Body of pancreas (tissue), 4 donors: ENCODE measurements around the gene PIGZ.

Experiments
- CTCF ChIP-seq, 7 experiments: fragments of 450-650 bp in 4 of 7; fragments of 200-600 bp in 3 of 7; sonication (generic) in 3 of 7; IDR thresholded peaks; one replicate each; pipeline ENCODE4 v1.5.1; 2016 to 2019; ENCODE audit warnings: antibody characterized with exemption in 7 of 7
- POLR2A ChIP-seq, 3 donors: fragments of 450-650 bp; IDR thresholded peaks; one replicate each; pipeline ENCODE4 v1.6.1; 2016; ENCODE audit warnings: antibody characterized with exemption in 3 of 3, mild to moderate bottlenecking in 2 of 3

DNA sequence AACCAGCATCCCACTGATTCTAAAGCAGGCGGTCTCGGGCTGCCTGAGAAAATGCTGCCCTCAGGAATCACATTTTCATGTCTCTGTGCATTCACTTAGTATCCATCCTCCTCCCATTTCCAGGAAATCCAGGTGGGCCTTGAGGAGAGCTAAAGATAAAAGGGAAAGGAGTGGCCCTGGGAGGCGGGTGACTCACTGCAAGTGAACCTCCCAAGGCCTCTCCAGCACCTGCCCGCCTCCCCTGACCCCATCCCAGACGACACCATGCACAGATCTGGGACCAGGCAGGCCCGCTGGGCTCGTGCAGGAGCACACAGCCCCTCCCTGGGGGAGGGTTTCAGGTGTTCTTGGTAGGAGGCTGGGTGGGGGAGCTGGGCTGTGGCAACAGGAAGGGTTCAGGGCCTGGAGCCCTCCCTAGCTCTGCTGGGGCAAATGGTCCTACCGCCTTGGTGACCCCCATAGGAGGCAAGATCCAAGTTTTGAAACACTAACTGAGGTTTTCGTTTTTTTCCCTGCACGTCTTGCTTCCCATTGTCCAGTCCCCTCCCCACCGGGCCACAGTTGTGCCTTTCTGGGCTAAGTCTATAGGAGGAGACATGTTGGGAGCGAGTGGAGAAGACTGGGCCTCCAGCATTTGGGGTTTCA, 38.8 kb upstream of the PIGZ start:
- TF ChIP-seq POLR2A (IDR thresholded peaks at IDR 0.05) = no peak
- TF ChIP-seq CTCF (IDR thresholded peaks at IDR 0.05) = no peak
